H4 (cell line): ENCODE data around the gene SBK3. TPM values are rescaled to one million over a fixed set of nuclear protein-coding genes. Genes with fewer than 3 reads are reported as not detected.
"Not testable (repeated sequence)": the region's sequence is repeated elsewhere in the genome, so short reads cannot be mapped to it uniquely, and the experiment has no call there.

Source experiments
- DNase-seq: peaks from one replicate; pipeline ENCODE4 v3.0.0-alpha.2; 2015; ENCODE audit warnings: low spot score
- total RNA-seq: library from RNA; depleted of rRNA; stranded (reverse); fragments of >200 nt; shearing (Covaris generic); gene quantifications from 2 replicates; pipeline ENCODE4 v1.2.3, GENCODE V29; 2014

SBK3 gene
- total RNA-seq, 1 experiment from 2014 or later, result not detected

GRCh38 chr19:55540619-55541018 lies 4.7 kb downstream of the SBK3 start:
- no peak for DNase-seq

GRCh38 chr19:55539090-55539984 lies 6.0 kb downstream of the SBK3 start:
- no peak for DNase-seq

- DNase-seq, result no peak
Observed at GRCh38 chr19:55538132-55538531, 7.2 kb downstream of the SBK3 start.

GRCh38 chr19:55537741-55538111 lies 7.6 kb downstream of the SBK3 start:
- DNase-seq, result no peak

GRCh38 chr19:55536951-55537740 lies 8.2 kb downstream of the SBK3 start, which contains the start of gene SBK2:
Gene SBK2 (minus strand): TSS chr19:55537133. CDS start chr19:55536294, 839 bp downstream.
- DNase-seq, result no peak

GRCh38 chr19:55536366-55536765 lies 9.0 kb downstream of the SBK3 start:
- no peak for DNase-seq

- no peak for DNase-seq
Observed at GRCh38 chr19:55535965-55536350, 9.4 kb downstream of the SBK3 start.

DNA sequence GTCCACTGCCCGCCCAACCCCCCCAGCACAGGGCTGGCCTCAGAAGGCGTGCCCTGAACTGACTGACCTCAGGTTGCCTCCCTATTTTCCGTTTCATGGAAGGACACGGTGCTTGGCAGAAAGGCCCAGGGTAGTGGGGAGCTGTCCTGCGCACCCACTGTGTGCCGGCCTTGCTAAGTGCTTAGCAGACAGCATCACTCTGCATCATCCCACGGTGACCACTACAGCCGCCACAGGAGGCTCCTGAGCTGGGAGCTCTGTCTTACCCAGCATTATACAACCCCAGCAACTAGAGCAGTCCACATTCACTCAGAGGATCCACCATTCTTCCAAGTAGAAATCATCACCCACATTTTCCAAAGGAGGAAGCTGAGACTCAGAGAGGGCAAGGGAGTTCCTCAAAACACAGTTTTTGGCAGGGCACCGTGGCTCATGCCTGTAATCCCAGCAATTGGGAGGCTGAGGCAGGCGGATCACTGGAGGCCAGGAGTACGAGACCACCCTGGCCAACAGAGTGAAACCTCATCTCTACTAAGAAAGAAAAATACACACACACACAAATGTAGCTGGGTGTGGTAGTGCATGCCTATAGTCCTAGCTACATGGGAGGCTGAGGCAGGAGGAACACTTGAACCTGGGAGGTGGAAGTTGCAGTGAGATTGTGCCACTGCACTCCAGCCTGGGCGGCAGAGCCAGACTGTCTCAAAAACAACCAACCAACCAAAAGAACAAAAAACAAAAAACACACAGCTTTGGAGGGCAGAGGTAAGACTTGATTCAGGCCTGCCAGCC lies 10.0 kb downstream of the SBK3 start:
- no peak for DNase-seq

GRCh38 chr19:55534280-55534679 lies 11.1 kb downstream of the SBK3 start:
- DNase-seq, result not testable (repeated sequence)

DNA sequence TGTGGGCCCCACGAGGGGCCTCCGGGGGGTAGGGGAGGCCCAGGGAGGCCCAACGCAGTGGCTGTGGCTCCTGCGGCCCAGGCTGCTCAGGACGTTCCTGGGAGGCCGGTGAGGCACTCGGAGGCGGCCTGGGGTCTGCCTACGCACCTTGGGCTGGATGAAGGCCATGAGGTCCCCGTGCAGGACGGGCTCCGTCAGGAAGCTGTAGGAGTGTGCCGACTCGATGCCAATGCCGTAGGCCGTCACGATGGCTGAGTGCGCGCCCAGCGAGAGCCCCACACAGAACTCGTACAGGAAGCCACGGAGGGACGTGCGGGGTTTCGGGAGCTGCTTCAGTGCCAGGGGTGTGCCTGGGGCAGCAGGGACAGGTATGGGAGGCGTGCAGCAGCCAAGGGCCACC lies 14.3 kb downstream of the SBK3 start:
- DNase-seq, result no peak

DNA sequence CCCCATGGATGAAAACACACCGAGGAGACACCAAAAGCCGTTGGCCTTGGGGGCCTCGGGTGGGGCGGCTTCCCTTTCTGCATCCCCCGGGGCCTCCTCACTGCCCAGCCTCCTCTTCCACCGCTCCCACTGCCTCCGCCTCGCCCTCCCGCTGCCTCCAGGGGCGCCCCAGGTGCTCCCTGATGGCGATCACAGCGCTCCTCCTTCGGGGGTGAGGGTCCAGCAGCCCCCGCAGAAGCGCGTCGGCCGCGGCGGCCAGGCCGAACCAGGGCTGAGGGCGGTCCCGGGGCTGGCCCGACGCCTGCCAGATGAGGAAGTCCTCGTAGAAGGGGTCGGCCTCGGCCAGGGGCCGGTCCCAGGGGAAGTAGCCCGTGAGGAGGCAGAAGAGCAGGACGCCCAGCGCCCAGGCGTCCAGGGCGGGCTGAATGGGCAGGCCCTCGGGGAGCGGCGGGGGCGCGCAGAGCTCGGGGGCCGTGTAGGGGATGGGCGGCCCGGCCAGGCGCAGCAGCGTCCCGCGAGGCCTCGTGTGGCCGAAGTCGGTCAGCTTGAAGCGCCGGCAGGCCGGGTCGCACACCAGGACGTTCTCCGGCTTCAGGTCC lies 15.6 kb downstream of the SBK3 start:
- no peak for DNase-seq

DNA sequence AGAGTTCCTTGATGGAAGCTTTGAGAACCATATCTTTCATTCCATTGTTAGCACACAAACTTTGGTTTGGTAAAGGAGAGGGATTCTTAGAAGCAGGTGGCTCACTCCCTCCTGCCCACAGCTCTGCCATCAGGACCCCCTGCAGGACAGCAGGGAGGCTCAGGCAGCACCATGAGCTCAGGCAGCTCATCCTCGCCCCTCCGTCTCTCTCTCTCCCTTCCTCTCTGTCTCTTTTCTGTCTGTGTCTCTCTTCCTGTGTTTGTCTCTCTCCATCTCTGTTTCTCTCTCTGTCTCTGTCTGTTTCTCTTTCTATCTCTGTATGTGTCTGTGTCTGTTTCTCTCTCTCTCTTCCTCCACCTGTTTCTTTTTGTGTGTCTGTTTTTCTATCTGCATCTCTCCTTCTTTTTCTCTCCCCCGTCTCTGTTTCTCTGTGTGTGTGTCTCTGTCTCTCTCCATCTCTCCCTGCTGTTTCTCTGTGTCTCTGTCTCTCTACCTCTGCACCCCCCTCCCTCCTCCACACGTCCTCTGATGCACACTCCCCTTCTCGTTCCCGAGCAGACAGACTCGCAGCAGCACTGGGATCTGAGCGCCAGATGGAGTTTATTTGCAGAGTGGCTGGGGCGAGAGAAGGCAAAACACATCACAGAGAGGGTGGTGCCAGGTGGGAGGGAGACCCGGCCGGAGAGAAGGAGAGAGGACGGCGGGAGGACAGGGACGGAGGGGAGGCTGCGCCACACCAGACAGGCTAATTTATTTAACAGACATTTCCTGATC lies 17.1 kb downstream of the SBK3 start:
- DNase-seq, result no peak

DNA sequence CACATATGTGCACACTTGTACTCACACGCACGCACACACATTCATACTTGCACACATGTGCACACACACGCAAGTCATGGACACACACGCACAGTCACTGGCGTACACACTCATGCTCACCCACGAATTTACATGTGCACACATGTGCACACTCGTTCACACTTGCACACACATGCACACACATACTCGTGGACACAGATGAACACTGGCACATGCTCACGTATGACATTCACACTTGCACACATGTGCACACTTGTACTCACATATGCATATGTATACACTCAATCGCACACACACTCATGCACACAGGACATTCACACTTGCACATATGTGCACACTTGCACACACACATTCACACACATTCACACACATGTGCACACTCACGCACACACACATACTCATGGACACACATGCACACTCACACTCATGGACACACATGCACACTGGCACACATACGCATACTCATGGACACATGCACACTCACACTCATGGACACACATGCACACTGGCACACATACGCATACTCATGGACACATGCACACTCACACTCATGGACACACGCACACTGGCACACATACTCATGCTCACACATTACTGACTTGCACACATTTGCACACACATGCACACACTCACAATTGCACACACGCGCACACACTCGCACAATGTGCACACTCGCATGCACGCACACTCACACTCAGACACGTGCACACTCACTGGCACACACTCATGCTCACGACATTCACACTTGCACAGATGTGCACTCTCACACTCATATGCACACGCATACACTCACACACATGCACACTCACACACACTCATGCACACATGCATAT lies 17.9 kb downstream of the SBK3 start:
- no peak for DNase-seq

DNA sequence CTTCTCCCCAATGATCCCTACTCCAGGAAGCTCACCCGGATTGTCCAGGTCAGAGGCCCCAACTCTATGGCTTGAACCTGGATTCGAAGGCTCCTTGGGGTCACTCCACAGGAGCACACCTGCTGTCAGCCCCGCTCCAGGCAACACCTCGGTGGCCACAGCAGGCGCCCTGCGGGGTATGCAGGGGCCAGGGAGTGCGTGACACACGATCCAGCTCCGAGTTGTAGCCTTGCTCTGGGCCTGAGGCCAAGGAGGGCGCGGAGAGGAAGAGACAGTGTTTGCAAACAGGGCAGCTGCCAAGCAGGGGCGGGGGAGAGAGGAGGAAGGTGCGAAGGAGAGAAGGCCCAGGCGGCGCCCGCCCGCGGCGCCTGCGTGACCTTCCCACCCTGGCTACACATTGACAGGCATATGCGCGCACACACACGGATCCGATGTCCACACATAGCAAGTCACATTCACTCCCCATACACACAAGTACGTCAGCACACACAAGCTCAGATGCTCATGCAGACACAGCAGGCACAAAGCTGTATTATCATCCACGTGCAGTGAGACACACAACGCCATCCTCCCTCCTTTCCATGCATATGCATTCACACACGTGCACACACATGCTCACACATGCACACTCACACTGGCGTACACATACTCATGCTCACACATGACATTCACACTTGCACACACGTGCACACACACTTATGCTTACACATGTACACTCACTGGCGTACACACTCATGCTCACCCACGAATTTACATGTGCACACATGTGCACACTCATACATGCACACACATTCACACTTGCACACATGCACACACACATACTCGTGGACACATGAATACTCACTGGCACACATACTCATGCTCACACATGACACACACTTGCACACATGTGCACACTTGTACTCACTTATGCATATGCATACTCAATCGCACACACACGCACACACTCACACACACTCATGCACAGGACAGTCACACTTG lies 18.8 kb downstream of the SBK3 start:
- peak; percentile 53 for DNase-seq

DNA sequence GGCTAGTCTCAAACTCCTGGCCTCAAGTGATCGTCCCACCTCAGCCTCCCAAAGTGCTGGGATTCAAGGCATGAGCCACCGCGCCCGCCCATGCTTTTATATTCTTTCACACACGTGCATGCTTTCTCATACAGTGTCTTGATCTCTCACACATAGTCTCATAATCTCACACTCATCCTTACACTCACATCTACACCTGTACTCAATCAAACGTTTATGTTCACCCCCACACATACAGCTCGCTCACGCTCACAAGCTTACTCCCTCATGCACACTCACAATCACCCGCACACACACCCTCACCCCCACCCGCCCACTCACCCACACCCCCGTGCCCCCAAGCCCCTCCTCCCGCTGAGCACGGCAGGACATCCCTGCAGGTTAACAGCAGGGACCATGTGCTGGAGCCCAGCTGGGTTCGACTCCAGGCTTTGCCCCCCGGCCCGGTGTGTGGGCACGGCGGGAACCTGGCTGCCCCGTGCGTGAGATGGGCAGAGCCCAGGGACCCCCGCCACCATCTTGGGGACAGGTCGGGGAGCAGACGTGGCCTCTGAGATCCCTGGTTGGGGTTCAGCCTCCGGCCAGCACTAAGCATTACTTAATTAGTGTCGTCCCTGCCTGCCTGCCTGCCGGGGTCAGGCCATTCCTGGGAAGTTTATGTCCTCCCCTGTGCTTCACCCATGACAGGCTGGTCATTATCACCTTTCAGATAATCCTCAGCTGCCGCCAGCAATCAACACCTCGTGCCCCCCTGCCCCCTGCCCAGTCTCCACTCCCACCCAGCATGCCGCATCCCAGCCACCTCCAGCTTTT lies 19.8 kb downstream of the SBK3 start:
- DNase-seq, result no peak

GRCh38 chr19:55520691-55521292 lies 24.6 kb downstream of the SBK3 start:
- DNase-seq, result no peak
